GM12874 (cell line): Measurements from ENCODE around the gene YARS2.

ENCODE experiments used
- CTCF ChIP-seq: IDR thresholded peaks from 2 replicates; pipeline ENCODE4 v1.5.1; 2011; ENCODE audit warnings: low read depth, mild to moderate bottlenecking, control low read depth, low read length, moderate library complexity; ENCODE audit not compliant: insufficient read depth

YARS2 gene

GRCh38 chr12:32718926-32719325, 36.8 kb downstream of the YARS2 start:
- TF ChIP-seq CTCF = no peak

- TF ChIP-seq CTCF = no peak
Observed at GRCh38 chr12:32714772-32715171, 40.9 kb downstream of the YARS2 start.

DNA sequence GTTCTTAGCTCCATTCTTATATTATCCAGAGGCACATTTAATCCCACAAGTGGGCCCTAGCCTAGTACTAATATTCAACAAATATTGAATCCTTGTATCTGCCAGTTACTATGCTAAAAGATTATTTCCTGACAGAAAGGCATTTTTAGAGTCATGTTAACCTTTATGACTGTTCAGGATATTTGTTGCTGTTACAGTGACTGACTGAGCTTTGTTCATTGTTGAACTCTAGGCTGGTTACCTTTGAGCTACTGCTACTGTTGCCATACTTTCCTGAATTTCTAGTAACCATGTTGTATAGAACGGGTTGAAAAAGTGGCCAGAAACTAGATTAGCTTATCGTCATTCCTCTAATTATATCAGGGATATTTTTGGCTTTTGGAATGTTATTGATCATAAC, 46.8 kb downstream of the YARS2 start:
- TF ChIP-seq CTCF = no peak

- no peak for TF ChIP-seq CTCF
Observed at GRCh38 chr12:32706335-32707024, 49.2 kb downstream of the YARS2 start.

DNA sequence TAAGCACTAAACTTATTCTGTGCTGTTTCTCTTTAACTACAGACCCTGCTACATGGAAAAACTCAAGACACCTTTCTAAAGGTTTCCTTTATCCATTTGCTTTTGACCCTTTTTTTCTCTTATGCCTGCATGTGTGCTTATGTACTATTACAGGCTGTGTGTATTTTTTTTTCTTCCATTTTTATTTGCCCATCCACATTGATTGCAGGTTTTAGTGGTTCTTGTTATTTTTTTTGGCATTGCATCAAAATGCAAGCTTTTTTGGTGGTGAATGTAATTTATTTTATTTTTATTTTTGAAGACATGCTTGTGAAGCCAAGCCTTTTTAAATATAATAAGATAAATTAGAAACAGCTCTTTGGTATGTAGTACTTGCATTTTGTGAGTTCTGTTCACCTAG, 49.9 kb downstream of the YARS2 start:
- TF ChIP-seq CTCF = no peak

GRCh38 chr12:32702946-32703345, 52.8 kb downstream of the YARS2 start:
- no peak for TF ChIP-seq CTCF

GRCh38 chr12:32702473-32702872, 53.2 kb downstream of the YARS2 start:
- no peak for TF ChIP-seq CTCF
